ENCODE data around the gene CPEB3. TPM values are rescaled to one million over a fixed set of nuclear protein-coding genes. Genes with fewer than 3 reads are reported as not detected.
"Not testable (repeated sequence)": the region's sequence is repeated elsewhere in the genome, so short reads cannot be mapped to it uniquely, and the experiment has no call there.

Gene CPEB3
- total RNA-seq, 6 experiments from 2014 or later, result 0.85 to 1.1 (median 1.0) TPM

DNA sequence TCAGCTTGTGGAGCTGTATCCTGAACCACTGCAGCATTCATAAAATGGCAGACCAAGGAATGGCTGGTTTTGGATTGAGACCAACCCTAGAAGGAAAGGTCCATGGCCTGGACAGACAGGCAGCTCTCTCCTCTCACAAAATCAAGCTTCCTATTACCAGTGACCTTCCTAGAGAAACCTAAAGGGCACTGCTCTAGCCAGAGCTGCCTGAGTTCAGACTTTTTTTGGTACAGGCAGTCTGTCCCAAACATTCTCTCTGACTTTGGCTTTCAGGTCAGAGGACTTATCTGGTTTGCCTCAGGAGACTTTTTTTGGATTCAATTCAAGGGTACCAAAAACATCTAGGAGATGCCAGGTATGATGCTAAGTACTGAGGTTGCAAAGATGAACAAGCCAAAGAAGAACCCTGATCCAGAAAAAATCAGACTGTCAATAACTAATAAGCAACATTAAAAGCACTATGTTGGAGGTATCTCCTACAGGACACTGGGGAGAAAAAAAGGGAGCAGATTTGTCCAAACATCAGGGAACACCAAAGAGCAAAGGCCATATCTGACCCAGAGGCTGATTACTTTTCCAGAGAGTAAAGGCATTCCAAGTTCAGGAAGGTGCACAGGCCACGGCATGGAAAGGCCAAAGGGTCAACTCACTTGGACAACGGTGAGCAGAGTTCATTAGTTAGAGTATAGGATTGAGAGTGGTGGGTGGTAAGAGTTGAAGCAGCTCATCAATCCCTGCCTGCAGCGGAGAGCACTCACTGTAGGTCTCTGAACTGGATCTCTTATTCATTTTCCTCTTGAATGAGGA lies 169.0 kb downstream of the CPEB3 start:
- Mint-ChIP-seq H3K27ac (no peak overlapping the region), H3K9me3 (no peaks in the 10 kb centered on the region), H3K27me3 (ENCODE audit: insufficient read depth) (peaks cover 7% of the 10 kb centered on the region), H3K4me3 (no peak overlapping the region), H3K36me3 (ENCODE audit: low read depth) (no peaks in the 10 kb centered on the region), H3K4me1 (ENCODE audit: low read depth) (peaks cover 24% of the 10 kb centered on the region)
- TF ChIP-seq, protein P1, sequence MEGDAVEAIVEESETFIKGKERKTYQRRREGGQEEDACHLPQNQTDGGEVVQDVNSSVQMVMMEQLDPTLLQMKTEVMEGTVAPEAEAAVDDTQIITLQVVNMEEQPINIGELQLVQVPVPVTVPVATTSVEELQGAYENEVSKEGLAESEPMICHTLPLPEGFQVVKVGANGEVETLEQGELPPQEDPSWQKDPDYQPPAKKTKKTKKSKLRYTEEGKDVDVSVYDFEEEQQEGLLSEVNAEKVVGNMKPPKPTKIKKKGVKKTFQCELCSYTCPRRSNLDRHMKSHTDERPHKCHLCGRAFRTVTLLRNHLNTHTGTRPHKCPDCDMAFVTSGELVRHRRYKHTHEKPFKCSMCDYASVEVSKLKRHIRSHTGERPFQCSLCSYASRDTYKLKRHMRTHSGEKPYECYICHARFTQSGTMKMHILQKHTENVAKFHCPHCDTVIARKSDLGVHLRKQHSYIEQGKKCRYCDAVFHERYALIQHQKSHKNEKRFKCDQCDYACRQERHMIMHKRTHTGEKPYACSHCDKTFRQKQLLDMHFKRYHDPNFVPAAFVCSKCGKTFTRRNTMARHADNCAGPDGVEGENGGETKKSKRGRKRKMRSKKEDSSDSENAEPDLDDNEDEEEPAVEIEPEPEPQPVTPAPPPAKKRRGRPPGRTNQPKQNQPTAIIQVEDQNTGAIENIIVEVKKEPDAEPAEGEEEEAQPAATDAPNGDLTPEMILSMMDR (IDR thresholded peaks at IDR 0.05), result no peak
- no peak for DNase-seq

DNA sequence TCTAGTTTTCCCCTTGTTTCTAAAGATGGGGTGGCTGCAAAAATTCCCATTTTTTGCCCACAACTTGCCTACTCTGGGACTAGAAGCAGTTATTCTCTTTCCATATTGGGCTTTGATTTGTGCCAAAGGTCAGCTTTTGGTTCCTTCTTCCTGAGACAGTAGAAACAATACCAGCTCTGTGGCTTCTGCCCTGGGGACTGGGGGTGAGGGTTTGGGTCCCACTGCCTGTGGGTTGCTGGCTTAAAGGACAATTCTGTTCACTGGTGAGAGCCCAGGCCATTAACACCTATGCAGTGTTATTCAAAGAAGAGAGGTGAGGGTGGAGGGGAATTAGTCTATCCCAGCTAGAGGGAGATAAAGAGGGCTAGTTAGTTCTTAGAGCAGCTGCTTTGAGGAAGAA lies 171.5 kb downstream of the CPEB3 start:
- no peak overlapping the region for H3K4me3 Mint-ChIP-seq
- H3K4me1 Mint-ChIP-seq (ENCODE audit: low read depth), result peaks cover 7% of the 10 kb centered on the region
- H3K9me3 Mint-ChIP-seq, result no peaks in the 10 kb centered on the region
- peaks cover 7% of the 10 kb centered on the region for H3K27me3 Mint-ChIP-seq (ENCODE audit: insufficient read depth)
- no peak overlapping the region for H3K27ac Mint-ChIP-seq
- TF ChIP-seq, protein P1 (IDR thresholded peaks at IDR 0.05), result no peak
- DNase-seq, result no peak
- H3K36me3 Mint-ChIP-seq (ENCODE audit: low read depth), result no peaks in the 10 kb centered on the region

DNA sequence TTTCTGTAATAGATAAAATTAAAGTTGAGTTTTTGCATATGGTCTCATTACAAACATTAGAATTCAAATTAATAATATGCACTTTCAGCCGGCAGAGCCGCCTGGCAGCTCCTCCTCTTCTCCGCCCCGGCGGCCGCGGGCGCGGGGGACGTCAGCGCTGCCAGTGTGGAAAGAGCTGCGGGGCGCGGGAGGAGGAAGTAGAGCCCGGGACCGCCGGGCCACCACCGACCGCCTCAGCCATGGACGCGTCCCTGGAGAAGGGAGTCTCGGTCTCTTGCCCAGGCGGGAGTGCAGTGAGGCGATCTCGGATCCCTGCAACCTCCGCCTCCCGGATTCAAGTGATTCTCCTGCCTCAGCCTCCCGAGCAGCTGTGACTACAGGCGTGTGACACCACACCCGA lies 176.0 kb downstream of the CPEB3 start:
- not testable (repeated sequence) for H3K4me1 Mint-ChIP-seq (ENCODE audit: low read depth); H3K27me3 Mint-ChIP-seq (ENCODE audit: insufficient read depth); H3K36me3 Mint-ChIP-seq (ENCODE audit: low read depth); H3K4me3 Mint-ChIP-seq; H3K9me3 Mint-ChIP-seq; DNase-seq; H3K27ac Mint-ChIP-seq

DNA sequence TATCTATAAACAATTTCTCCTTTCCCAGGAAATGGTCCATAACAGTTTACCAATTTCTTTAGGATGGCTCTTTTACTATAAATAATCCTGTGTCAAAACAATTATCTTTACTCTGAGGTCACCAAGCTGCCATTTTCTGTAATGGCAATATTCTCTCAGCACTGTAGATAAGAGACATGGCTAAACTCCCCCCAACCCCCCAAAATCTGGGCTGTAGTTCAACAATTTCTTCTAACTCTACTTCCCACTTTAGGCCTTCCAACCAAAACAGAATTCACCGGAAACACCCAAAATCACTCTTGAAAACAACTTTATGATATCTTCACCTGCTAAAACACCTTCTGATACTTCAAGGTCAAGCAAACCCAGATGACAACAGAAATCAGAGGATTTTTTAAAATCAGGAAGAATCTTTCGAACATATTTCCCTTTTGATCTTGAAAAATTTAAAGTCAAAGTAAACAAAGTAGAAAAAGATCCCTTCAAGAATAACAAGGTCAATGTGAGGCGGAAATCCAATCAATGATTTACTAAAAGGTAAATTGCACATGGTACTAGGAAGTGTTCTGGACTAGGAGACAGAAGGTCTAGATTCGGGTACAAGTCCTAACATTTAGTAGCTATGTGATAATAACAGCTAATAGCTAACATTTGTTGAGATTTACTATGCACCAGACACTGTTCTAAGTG lies 176.8 kb downstream of the CPEB3 start:
- H3K27ac Mint-ChIP-seq, result no peak overlapping the region
- DNase-seq, result no peak
- H3K4me1 Mint-ChIP-seq (ENCODE audit: low read depth), result no peaks in the 10 kb centered on the region
- no peaks in the 10 kb centered on the region for H3K36me3 Mint-ChIP-seq (ENCODE audit: low read depth)
- no peaks in the 10 kb centered on the region for H3K9me3 Mint-ChIP-seq
- no peaks in the 10 kb centered on the region for H3K27me3 Mint-ChIP-seq (ENCODE audit: insufficient read depth)
- H3K4me3 Mint-ChIP-seq, result no peak overlapping the region
- TF ChIP-seq, protein P1 (IDR thresholded peaks at IDR 0.05), result no peak

DNA sequence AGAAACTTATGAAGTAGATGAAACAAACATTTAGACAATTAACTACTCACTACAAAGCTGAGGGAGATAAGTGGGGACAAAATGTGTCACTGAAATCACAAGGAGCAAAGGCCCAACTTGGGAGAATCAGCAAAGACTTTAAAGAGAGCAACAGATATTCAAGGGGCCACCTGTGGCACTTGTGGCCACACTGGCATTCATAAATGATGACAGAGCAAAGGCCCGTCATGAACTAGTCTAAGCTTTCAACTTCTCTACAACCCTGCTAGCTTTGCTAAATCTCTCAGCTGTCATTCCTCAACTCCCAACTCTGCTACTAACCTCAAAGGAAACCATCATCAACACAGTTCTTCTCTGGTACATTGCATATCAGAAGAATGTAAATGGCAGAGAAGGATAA lies 178.4 kb downstream of the CPEB3 start:
- Mint-ChIP-seq H3K27ac (no peak overlapping the region), H3K36me3 (ENCODE audit: low read depth) (no peaks in the 10 kb centered on the region), H3K4me1 (ENCODE audit: low read depth) (no peaks in the 10 kb centered on the region), H3K27me3 (ENCODE audit: insufficient read depth) (no peaks in the 10 kb centered on the region), H3K4me3 (no peak overlapping the region), H3K9me3 (no peaks in the 10 kb centered on the region)
- no peak for DNase-seq
- TF ChIP-seq, protein P1 (IDR thresholded peaks at IDR 0.05), result no peak

DNA sequence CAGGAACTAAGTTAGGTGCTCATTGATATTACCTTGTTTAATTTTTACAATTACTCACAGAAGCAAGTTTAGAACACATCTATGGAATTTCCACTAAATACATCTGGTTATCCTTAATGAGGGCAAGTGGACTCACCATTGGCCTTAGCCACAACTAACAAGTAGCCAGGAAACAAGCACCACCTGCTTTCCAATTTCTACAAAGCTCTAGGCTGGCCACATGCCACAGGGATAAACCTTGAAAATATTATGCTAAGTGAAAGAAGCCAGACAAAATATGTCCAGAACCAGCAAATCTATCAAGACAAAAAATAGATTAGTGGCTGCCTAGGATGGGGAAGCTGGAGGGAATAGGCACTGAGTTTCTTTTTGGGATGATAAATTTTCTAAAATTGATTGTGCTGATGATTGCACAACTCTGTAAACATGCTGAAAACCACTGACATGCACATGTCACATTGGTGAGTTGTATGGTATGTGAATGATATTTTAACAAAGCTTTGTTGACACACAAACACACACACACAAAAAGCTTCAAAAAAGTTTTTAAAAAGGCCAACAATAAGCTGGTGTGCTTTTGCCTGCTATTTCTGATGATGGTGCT lies 179.4 kb downstream of the CPEB3 start:
- TF ChIP-seq, protein P1 (IDR thresholded peaks at IDR 0.05), result no peak
- Mint-ChIP-seq H3K9me3 (no peaks in the 10 kb centered on the region), H3K4me3 (no peak overlapping the region), H3K27ac (no peak overlapping the region), H3K4me1 (ENCODE audit: low read depth) (no peaks in the 10 kb centered on the region), H3K27me3 (ENCODE audit: insufficient read depth) (no peaks in the 10 kb centered on the region), H3K36me3 (ENCODE audit: low read depth) (no peaks in the 10 kb centered on the region)
- DNase-seq, result no peak

Measured in HFFc6 (cell line).